Skeletal muscle satellite cell (primary cell): ENCODE measurements around the gene SCD5.

ENCODE experiments used
- H3K27me3 ChIP-seq: 2 replicates; pipeline ENCODE4 v1.7.0; 2013; ENCODE audit warnings: low read length; ENCODE audit not compliant: control insufficient read depth, insufficient read depth
- H3K36me3 ChIP-seq: 2 replicates; pipeline ENCODE4 v1.7.0; 2013; ENCODE audit warnings: mild to moderate bottlenecking, control low read depth, low read length; ENCODE audit not compliant: insufficient read depth
- H3K4me1 ChIP-seq: 2 replicates; pipeline ENCODE4 v1.7.0; 2013; ENCODE audit warnings: low read length; ENCODE audit not compliant: control insufficient read depth, insufficient read depth
- H3K4me2 ChIP-seq: 2 replicates; pipeline ENCODE4 v1.7.0; 2013; ENCODE audit warnings: mild to moderate bottlenecking, low read length
- H3K4me3 ChIP-seq: 2 replicates; pipeline ENCODE4 v1.7.0; 2013; ENCODE audit warnings: low read length
- H3K9ac ChIP-seq: 2 replicates; pipeline ENCODE4 v1.7.0; 2013; ENCODE audit warnings: mild to moderate bottlenecking, low read depth, low read length, moderate library complexity
- H3K9me3 ChIP-seq: replicated peaks from 2 replicates; pipeline ENCODE4 v1.7.0; 2013; ENCODE audit warnings: mild to moderate bottlenecking, control low read depth, low read length

The SCD5 gene

GRCh38 chr4:82611982-82612381 lies 186.6 kb downstream of the SCD5 start:
- Histone ChIP-seq H3K36me3 (no peaks in the 10 kb centered on the region), H3K4me2 (no peak overlapping the region), H3K4me3 (no peak overlapping the region), H3K27me3 (peaks cover 29% of the 10 kb centered on the region), H3K9me3 (no peaks in the 10 kb centered on the region), H3K4me1 (no peaks in the 10 kb centered on the region), H3K9ac (no peak overlapping the region)

- H3K4me3 ChIP-seq: no peak overlapping the region
- H3K9ac ChIP-seq: no peak overlapping the region
- H3K36me3 ChIP-seq: no peaks in the 10 kb centered on the region
- H3K4me2 ChIP-seq: no peak overlapping the region
- peaks cover 24% of the 10 kb centered on the region for H3K27me3 ChIP-seq
- no peaks in the 10 kb centered on the region for H3K4me1 ChIP-seq
- no peaks in the 10 kb centered on the region for H3K9me3 ChIP-seq
Observed at GRCh38 chr4:82611527-82611926, 187.1 kb downstream of the SCD5 start.

DNA sequence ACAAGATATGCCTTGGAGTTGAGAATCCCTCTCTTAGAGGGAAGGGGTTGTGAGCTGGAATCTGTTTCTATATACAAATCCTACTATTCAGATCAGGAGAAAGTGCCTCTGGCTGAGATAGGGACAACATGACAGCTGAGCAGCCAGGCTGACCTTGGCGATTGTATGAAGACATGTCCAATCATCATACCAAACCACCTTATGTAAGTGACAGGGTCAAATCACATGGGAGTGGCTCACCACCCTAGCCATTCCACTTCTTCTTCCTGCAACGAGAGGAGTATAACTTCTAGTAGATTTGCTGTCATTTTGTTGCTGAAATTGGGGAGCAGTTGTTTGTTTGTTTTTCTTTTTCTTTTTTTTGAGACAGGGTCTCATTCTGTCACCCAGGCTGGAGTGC lies 188.6 kb downstream of the SCD5 start:
- no peak overlapping the region for H3K9ac ChIP-seq
- H3K9me3 ChIP-seq: no peaks in the 10 kb centered on the region
- no peaks in the 10 kb centered on the region for H3K4me1 ChIP-seq
- no peaks in the 10 kb centered on the region for H3K36me3 ChIP-seq
- H3K4me3 ChIP-seq: no peak overlapping the region
- peaks cover 14% of the 10 kb centered on the region for H3K27me3 ChIP-seq
- H3K4me2 ChIP-seq: no peak overlapping the region

- Histone ChIP-seq H3K4me1 (no peaks in the 10 kb centered on the region), H3K36me3 (no peaks in the 10 kb centered on the region), H3K4me2 (no peak overlapping the region), H3K27me3 (peaks cover 6% of the 10 kb centered on the region), H3K9ac (no peak overlapping the region), H3K4me3 (no peak overlapping the region), H3K9me3 (no peaks in the 10 kb centered on the region)
Observed at GRCh38 chr4:82606622-82607021, 192.0 kb downstream of the SCD5 start.

DNA sequence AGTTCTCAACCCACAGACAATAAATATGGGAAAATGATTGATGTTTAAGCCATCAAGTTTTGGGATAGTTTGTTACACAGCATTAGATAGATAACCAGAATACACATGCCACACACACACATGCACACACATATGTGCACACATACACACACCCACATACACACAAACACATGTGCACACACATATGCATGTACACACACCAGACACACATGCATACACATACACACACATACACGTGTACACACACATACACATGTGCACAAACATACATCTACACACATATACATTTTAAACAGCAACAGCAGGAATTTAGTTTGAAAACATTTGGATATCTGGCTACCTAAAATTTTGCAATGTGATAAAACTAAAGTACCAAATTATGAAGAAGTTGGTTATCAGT lies 194.1 kb downstream of the SCD5 start:
- peaks cover 4% of the 10 kb centered on the region for H3K27me3 ChIP-seq
- no peaks in the 10 kb centered on the region for H3K4me1 ChIP-seq
- H3K4me3 ChIP-seq: no peak overlapping the region
- H3K9me3 ChIP-seq: no peaks in the 10 kb centered on the region
- no peak overlapping the region for H3K4me2 ChIP-seq
- H3K36me3 ChIP-seq: no peaks in the 10 kb centered on the region
- no peak overlapping the region for H3K9ac ChIP-seq

DNA sequence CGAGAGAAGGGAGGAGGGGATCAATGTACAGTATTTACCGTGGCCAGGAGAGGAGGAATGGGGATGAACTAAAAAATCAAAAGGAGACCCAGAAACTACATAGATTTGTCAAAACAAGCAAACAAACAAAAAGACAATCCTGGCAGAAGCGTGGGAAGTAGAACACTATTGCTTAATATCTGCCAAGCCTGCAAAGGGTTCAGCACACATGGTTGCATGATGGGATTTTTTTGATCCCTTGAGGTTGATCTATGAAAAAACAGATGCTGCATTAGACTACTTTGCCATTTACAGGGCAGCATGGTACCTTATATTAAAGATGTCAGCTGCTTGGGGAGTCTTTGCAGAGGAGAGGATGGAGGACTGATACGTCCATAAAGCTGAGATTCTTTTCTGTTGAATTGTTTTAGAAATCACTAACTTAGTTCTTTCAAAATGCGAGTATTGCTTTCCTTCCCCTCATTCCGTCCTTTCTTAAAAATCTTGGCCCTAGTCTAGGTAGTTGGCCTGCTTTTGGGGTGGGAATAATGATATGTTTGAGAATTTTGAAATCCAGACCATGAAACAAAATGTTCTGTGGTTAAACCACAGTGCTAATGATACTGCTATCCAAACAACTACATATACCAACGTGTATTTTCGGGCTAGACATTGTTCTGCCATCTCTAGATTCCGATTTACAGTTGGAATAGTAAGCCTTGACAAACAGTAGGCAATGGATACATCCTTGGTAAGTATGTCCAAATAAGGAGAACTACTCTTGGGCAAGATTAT lies 197.2 kb downstream of the SCD5 start:
- H3K4me3 ChIP-seq: no peak overlapping the region
- H3K36me3 ChIP-seq: no peaks in the 10 kb centered on the region
- H3K9ac ChIP-seq: no peak overlapping the region
- no peaks in the 10 kb centered on the region for H3K9me3 ChIP-seq
- H3K27me3 ChIP-seq: peaks cover 8% of the 10 kb centered on the region
- no peaks in the 10 kb centered on the region for H3K4me1 ChIP-seq
- H3K4me2 ChIP-seq: no peak overlapping the region

GRCh38 chr4:82599336-82599735 lies 199.3 kb downstream of the SCD5 start:
- H3K4me2 ChIP-seq: no peak overlapping the region
- no peaks in the 10 kb centered on the region for H3K9me3 ChIP-seq
- no peak overlapping the region for H3K9ac ChIP-seq
- no peaks in the 10 kb centered on the region for H3K36me3 ChIP-seq
- peaks cover 18% of the 10 kb centered on the region for H3K27me3 ChIP-seq
- no peaks in the 10 kb centered on the region for H3K4me1 ChIP-seq
- no peak overlapping the region for H3K4me3 ChIP-seq

GRCh38 chr4:82594456-82594855 lies 204.1 kb downstream of the SCD5 start:
- no peaks in the 10 kb centered on the region for H3K36me3 ChIP-seq
- H3K9me3 ChIP-seq: no peaks in the 10 kb centered on the region
- H3K4me2 ChIP-seq: no peak overlapping the region
- no peak overlapping the region for H3K4me3 ChIP-seq
- no peak overlapping the region for H3K9ac ChIP-seq
- no peaks in the 10 kb centered on the region for H3K4me1 ChIP-seq
- peaks cover 52% of the 10 kb centered on the region for H3K27me3 ChIP-seq

DNA sequence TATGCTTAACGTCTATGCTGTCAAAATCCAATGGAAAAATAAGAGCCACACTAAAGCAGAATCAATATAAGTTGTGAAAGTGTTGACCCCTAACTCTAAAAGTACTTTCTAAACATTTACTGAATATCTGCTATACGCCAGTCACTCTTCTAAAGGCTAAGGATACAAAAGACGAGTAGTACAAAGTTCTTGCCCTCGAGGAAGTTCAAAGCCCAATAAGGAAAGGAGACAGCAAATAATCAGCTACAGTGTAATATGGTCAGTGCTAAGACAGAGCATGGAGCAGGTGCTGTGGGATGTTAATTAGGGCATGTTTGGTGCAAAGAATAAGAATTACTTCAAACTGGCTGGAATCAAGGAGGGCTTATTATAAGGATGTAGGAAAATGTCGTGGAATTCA lies 205.2 kb downstream of the SCD5 start:
- no peak overlapping the region for H3K4me2 ChIP-seq
- no peak overlapping the region for H3K4me3 ChIP-seq
- no peak overlapping the region for H3K9ac ChIP-seq
- H3K36me3 ChIP-seq: no peaks in the 10 kb centered on the region
- no peaks in the 10 kb centered on the region for H3K4me1 ChIP-seq
- H3K9me3 ChIP-seq: no peaks in the 10 kb centered on the region
- peaks cover 52% of the 10 kb centered on the region for H3K27me3 ChIP-seq

- Histone ChIP-seq H3K36me3 (no peaks in the 10 kb centered on the region), H3K4me3 (no peak overlapping the region)
Observed at GRCh38 chr4:82592639-82593038, 206.0 kb downstream of the SCD5 start.

GRCh38 chr4:82591592-82591991 lies 207.0 kb downstream of the SCD5 start:
- no peak overlapping the region for H3K9ac ChIP-seq
- H3K4me3 ChIP-seq: no peak overlapping the region
- H3K27me3 ChIP-seq: peaks cover 45% of the 10 kb centered on the region
- no peak overlapping the region for H3K4me2 ChIP-seq
- H3K36me3 ChIP-seq: no peaks in the 10 kb centered on the region
- H3K4me1 ChIP-seq: no peaks in the 10 kb centered on the region
- no peaks in the 10 kb centered on the region for H3K9me3 ChIP-seq

More at GRCh38 chr4:82592639-82593038, 206.0 kb downstream of the SCD5 start:
- Histone ChIP-seq H3K9me3 (no peaks in the 10 kb centered on the region), H3K27me3 (peaks cover 52% of the 10 kb centered on the region), H3K4me2 (no peak overlapping the region), H3K4me1 (no peaks in the 10 kb centered on the region), H3K9ac (no peak overlapping the region)

GRCh38 chr4:82589756-82590155 lies 208.8 kb downstream of the SCD5 start:
- H3K36me3 ChIP-seq: no peaks in the 10 kb centered on the region
- no peak overlapping the region for H3K4me3 ChIP-seq
- no peaks in the 10 kb centered on the region for H3K9me3 ChIP-seq
- peaks cover 42% of the 10 kb centered on the region for H3K27me3 ChIP-seq
- no peak overlapping the region for H3K9ac ChIP-seq
- no peak overlapping the region for H3K4me2 ChIP-seq
- H3K4me1 ChIP-seq: no peaks in the 10 kb centered on the region
